Left ventricle myocardium inferior (tissue), 1 donor: ENCODE data around the gene RING1. TPM values are rescaled to one million over a fixed set of nuclear protein-coding genes. Genes with fewer than 3 reads are reported as not detected.
A peak's percentile ranks its signal among the peaks of the same experiment; 100 is the strongest.

Experiments used
- DNase-seq: peaks from one replicate; pipeline ENCODE4 v3.0.0-alpha.2; 2020
- H3K27ac ChIP-seq: fragments of 200-600 bp; replicated peaks from 2 replicates; pipeline ENCODE4 v1.8.0; 2021
- H3K27me3 ChIP-seq: fragments of 200-600 bp; 2 replicates; pipeline ENCODE4 v1.8.0; 2021; ENCODE audit warnings: low read depth
- H3K36me3 ChIP-seq: fragments of 200-600 bp; 2 replicates; pipeline ENCODE4 v1.8.0; 2021
- H3K4me1 ChIP-seq: fragments of 200-600 bp; 2 replicates; pipeline ENCODE4 v1.8.0; 2021
- H3K4me3 ChIP-seq: fragments of 200-600 bp; 2 replicates; pipeline ENCODE4 v1.8.0; 2021; ENCODE audit warnings: mild to moderate bottlenecking, moderate library complexity
- H3K9me3 ChIP-seq: fragments of 200-600 bp; replicated peaks from 2 replicates; pipeline ENCODE4 v1.8.0; 2021
- CTCF ChIP-seq: fragments of 200-600 bp; IDR thresholded peaks from 2 replicates; pipeline ENCODE4 v1.8.0; 2021; ENCODE audit warnings: antibody characterized with exemption, mild to moderate bottlenecking, borderline replicate concordance
- intact Hi-C: fragments of 100-400 bp; cut with micrococcal nuclease; formaldehyde crosslinking; loops from one replicate; pipeline ENCODE4 v1.11.0; 2022
- long read RNA-seq: library from polyadenylated mRNA; unstranded; transcript quantifications from one replicate; pipeline ENCODE4 v2.0.0, GENCODE V29; 2021
- total RNA-seq: library from RNA; stranded (reverse); fragmentation: NEBNext Ultra II Directional; extraction: Animal tissue kit (Norgen Biotek cat#: 25700); gene quantifications from one replicate; pipeline ENCODE4 v1.2.1, GENCODE V29; 2021
- donor health status: DM: no; HTN: yes; CAD: no; lungs with severe emphysema.

RING1 gene
- total RNA-seq: 28.4 TPM
- long read RNA-seq, partial matches to known transcripts: 2 of 6 reads
- long read RNA-seq, other reads (novel, unspliced or antisense): 1 of 6 reads

GRCh38 chr6:33208091-33208967, at the start of gene RING1:
Gene RING1 (plus strand): TSS chr6:33208500. CDS start chr6:33208823, 323 bp downstream.
- H3K27ac ChIP-seq: peak within 1 kb of the TSS; percentile 94
- H3K4me3 ChIP-seq: peak within 1 kb of the TSS; percentile 83
- peak; percentile 93 for DNase-seq
- H3K27me3 ChIP-seq: no peaks in the 10 kb centered on the region
- intact Hi-C loops: no loop called here
- H3K36me3 ChIP-seq: peaks cover 30% of the 10 kb centered on the region
- TF ChIP-seq CTCF: no peak
- H3K4me1 ChIP-seq: peaks cover 58% of the 10 kb centered on the region
- no peaks in the 10 kb centered on the region for H3K9me3 ChIP-seq

- Histone ChIP-seq H3K4me3 (no peak overlapping the region), H3K27me3 (no peaks in the 10 kb centered on the region), H3K36me3 (no peaks in the 10 kb centered on the region), H3K4me1 (peaks cover 16% of the 10 kb centered on the region), H3K27ac (no peak overlapping the region), H3K9me3 (no peaks in the 10 kb centered on the region)
- intact Hi-C loops: loop anchor here (5.0 kb wide), 1 partner anchor 87 kb away; no protein-coding TSS in a partner anchor
- no peak for TF ChIP-seq CTCF
- no peak for DNase-seq
These were observed 48.2 kb upstream of the RING1 start for GRCh38 chr6:33160096-33160495.

GRCh38 chr6:33160728-33161344, 47.5 kb upstream of the RING1 start:
- Histone ChIP-seq H3K4me3 (peak overlapping the region; percentile 67), H3K9me3 (no peaks in the 10 kb centered on the region), H3K27ac (peak overlapping the region; percentile 43), H3K27me3 (no peaks in the 10 kb centered on the region), H3K36me3 (no peaks in the 10 kb centered on the region), H3K4me1 (peaks cover 16% of the 10 kb centered on the region)
- TF ChIP-seq CTCF: no peak
- DNase-seq: no peak
- intact Hi-C loops: loop anchor here (5.0 kb wide), 1 partner anchor 86 kb away; no protein-coding TSS in a partner anchor

- intact Hi-C loops: loop anchor here (5.0 kb wide), 1 partner anchor 86 kb away; no protein-coding TSS in a partner anchor
- peak; percentile 85 for DNase-seq
- TF ChIP-seq CTCF: peak; percentile 99
- no peaks in the 10 kb centered on the region for H3K36me3 ChIP-seq
- H3K27me3 ChIP-seq: no peaks in the 10 kb centered on the region
- H3K4me3 ChIP-seq: peak overlapping the region; percentile 67
- no peaks in the 10 kb centered on the region for H3K9me3 ChIP-seq
- H3K4me1 ChIP-seq: peaks cover 16% of the 10 kb centered on the region
- peak overlapping the region; percentile 43 for H3K27ac ChIP-seq
These were observed 46.7 kb upstream of the RING1 start for GRCh38 chr6:33161354-33162331.
